ENCODE data around the gene GALNT8.
"Not testable (repeated sequence)": the region's sequence is repeated elsewhere in the genome, so short reads cannot be mapped to it uniquely, and the experiment has no call there.

Gene GALNT8, protein sequence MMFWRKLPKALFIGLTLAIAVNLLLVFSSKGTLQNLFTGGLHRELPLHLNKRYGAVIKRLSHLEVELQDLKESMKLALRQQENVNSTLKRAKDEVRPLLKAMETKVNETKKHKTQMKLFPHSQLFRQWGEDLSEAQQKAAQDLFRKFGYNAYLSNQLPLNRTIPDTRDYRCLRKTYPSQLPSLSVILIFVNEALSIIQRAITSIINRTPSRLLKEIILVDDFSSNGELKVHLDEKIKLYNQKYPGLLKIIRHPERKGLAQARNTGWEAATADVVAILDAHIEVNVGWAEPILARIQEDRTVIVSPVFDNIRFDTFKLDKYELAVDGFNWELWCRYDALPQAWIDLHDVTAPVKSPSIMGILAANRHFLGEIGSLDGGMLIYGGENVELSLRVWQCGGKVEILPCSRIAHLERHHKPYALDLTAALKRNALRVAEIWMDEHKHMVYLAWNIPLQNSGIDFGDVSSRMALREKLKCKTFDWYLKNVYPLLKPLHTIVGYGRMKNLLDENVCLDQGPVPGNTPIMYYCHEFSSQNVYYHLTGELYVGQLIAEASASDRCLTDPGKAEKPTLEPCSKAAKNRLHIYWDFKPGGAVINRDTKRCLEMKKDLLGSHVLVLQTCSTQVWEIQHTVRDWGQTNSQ

GRCh38 chr12:4719821-4720636 is at the start of gene GALNT8:
Gene GALNT8 (plus strand): TSS chr12:4720400. CDS start chr12:4720678, 278 bp downstream.
- no peak for DNase-seq (ENCODE audit: low read depth in 2 of 2)

DNA sequence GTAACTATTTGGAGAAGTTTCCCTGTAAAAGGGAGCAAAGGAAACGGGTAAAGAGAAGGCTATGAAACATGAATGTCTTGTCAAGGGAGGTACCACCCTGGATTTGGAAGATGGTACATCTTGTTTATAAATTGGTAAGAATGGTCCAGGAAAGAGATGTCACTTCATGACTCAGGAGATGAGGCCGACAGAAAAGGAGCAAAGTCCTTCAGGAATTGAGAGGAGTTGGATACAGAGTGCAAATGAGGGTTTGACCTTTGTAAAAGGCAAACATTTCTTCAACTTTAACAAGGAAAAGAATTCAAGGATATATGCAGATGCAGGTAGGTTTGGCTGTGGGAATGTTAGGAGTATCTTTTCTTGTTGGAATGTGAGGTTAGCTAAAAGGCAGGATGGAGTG is 40.5 kb upstream of the GALNT8 start:
- no peak for DNase-seq (ENCODE audit: low read depth in 2 of 2)

DNA sequence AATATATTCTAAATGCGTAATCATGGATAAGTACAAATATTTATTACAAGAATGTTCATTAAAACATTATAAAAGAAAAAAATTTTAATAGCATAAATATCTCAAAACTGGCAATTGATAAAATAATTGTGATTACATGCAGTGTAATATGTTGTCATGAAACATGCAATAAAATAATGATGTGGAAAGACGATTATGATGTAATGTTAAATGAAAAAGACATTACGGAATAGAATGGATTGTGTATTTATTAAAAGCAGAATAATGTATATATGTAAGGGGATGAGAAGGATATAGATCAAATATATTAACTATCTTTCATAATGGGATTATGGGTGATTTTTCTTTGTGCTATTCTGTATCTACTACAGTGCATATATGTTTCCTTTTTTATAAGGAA is 38.5 kb upstream of the GALNT8 start:
- no peak for DNase-seq (ENCODE audit: low read depth in 2 of 2)

DNA sequence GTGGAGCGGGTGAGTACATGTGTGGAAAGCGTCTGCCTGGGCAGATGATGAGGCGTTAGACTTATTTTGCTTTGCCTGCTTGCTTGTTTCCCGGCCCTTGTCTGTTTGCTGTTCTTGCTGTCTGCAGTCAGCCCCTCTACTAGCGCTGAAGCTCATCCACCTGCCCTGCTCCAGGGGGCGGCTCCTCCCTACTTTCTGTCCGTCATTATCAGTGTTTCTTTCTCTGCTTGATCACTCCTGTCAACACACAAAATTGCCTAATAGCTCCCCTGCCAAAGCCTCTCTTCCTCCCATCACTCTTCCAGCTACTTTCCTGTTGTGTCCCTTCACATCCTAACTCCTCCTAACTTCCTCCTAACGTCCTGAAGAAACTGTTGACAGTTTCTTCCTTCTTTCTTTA is 34.9 kb upstream of the GALNT8 start:
- DNase-seq (ENCODE audit: low read depth in 2 of 2): no peak

GRCh38 chr12:4690760-4691159 is 29.4 kb upstream of the GALNT8 start:
- DNase-seq (ENCODE audit: low read depth in 2 of 2): no peak

DNA sequence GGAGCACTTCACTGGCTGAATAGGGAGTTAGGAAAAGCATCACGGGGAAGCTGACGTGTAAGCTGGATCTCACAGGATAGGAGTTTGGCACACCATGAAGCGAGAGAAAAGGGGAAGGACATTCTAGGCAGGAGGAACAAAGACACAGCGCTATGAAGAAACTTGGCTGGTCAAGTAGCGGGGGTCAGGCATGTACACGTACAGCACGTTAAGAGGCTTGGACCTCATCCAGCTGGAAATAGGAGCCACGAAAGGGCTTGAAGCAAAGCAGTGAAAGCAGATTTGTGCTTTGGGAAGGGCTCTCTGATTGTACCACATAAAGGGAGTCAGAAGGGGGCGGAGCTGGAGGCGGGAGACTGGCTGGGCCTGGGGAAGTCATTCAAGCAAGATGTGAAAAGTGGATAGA is 19.6 kb upstream of the GALNT8 start:
- DNase-seq (ENCODE audit: low read depth in 2 of 2): no peak

DNA sequence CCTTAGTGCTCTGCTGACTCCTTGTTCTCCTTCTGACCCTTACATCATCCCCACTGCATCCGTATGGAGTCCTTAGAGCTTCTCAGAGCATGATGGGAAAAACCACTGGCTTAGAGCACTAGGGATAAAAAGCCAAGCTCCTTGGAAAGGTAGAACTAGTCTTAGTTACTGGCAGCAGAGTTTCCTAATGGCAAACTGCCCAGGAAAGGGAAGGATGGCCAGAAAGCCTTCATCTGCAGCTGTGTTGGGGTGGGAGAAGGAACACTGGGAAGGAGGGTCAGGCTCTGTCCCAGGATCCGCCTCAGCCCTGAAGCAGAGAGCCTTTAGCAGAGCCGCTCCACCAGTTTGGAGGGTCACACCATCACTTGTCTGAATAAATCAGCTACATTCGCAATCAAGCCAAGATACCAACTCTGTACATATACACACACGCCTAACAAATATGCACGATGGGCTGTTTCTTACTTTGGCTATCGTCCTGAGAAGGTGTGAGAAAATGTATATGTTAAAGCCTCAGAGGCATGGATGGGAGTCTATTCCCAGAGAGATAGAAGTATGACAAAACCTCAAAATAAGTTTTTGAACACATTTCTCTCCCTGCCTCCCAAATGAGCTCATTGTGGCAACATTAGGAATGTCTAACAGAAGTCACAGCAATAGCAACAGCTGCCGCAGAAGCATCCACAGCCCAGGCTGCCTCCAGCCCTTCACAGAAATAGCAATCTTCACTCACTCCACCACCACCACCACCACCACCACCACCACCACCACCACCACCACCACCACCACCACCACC is 18.6 kb upstream of the GALNT8 start:
- no peak for DNase-seq (ENCODE audit: low read depth in 2 of 2)

DNA sequence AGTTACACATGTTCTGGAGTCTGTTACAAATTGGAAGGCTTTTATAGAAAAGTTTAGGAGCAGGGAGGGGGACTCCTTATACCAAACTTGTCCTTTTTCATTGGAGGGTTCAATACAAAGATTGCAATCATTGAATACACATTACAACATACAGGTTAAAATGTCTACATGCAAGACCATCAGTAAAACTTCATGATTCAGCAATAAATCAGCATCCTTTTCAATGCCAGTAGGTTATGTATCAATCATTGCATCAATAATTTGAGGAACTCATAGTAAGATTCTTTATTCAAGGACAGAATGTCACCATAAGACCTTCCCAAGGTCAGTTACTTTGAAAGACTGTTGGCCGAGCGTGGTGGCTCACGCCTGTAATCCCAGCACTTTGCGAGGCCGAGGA is 16.5 kb upstream of the GALNT8 start:
- no peak for DNase-seq (ENCODE audit: low read depth in 2 of 2)

GRCh38 chr12:4705824-4706223 is 14.4 kb upstream of the GALNT8 start:
- no peak for DNase-seq (ENCODE audit: low read depth in 2 of 2)

- DNase-seq (ENCODE audit: low read depth in 2 of 2): no peak
Measured at GRCh38 chr12:4707306-4707705, 12.9 kb upstream of the GALNT8 start.

- no peak for DNase-seq (ENCODE audit: low read depth in 2 of 2)
Measured at GRCh38 chr12:4710113-4710512, 10.1 kb upstream of the GALNT8 start.

DNA sequence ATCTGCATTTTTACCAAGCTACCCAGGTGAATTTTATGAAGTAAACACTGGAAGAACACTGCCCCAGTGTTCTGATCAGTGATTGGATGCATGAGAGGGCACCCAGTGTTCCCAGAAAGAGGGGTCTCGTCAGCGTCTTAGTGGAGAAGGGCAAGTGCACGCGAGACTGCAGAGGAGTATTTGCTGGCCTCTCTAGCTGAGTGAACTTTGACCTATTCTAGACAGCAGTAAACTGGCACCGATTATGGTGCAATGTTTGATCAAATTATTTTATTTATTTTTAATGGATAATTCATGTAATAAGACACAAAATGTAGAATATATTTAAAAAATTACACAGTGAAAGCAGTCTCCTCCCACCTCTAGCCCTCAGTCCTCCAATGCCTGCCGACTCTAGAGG is 5.3 kb upstream of the GALNT8 start:
- no peak for DNase-seq (ENCODE audit: low read depth in 2 of 2)

GRCh38 chr12:4717806-4718205 is 2.4 kb upstream of the GALNT8 start:
- no peak for DNase-seq (ENCODE audit: low read depth in 2 of 2)

GRCh38 chr12:4720637-4720995 is 416 bp downstream of the GALNT8 start:
- DNase-seq (ENCODE audit: low read depth in 2 of 2): no peak

GRCh38 chr12:4721587-4721986 is 1.4 kb downstream of the GALNT8 start:
- not testable (repeated sequence) for DNase-seq (ENCODE audit: low read depth in 2 of 2)

DNA sequence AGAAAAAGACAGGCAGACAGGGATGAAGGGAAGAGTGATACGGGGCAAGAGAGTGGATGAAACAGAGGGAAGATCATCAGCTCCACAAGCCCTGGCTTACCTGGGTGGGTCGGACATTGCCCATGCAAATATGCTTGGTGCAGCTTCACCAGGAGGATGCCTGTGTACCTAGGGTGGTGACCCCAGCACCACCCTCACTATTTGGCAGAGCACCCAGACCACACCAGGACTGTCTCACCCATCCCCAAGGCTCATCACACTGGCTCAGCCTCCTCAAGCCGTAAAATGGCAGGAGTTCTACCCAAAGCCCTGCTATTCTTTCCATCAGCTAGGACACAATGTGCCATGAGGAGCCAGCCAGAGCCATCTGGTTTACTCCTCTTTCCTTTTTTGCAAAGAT is 3.0 kb downstream of the GALNT8 start:
- no peak for DNase-seq (ENCODE audit: low read depth in 2 of 2)

- DNase-seq (ENCODE audit: low read depth in 2 of 2): no peak
Measured at GRCh38 chr12:4725057-4725456, 4.9 kb downstream of the GALNT8 start.

DNA sequence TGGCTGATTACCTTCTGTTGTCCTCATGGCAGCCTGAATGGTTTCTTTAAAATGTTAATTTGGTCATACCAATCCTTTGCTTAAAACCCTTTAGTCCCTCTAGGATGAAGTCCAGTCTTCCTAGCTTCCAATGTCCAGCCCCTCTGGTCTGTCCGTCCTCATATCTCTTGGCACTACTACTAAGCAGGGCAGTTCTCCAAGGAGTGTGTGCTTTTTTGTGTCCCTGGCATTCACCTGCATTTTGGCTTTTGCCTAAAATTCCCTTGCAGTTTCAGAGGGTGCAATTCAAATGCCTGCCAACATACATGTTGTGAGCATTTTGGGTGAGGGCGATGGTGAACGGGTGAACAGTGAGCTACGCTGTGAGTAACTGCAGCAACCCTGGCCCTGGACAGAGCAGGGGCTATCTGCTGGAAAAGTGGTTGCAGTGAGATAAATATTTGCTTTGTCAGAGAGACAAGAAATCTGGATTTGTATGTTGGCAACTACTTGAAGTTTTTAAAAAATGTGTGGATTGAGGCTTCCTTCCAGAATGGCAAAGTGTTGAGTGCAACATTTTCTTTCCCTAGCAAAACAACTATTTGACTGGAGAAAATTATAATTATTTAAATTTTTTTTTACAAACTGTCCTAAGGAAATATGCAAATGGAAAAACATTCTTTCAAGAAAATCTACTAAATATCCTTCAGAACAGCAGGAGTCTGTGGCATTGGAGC is 14.6 kb downstream of the GALNT8 start:
- no peak for DNase-seq (ENCODE audit: low read depth in 2 of 2)

GRCh38 chr12:4736091-4736490 is 15.9 kb downstream of the GALNT8 start:
- DNase-seq (ENCODE audit: low read depth in 2 of 2): no peak

GRCh38 chr12:4738541-4738940 is 18.3 kb downstream of the GALNT8 start:
- no peak for DNase-seq (ENCODE audit: low read depth in 2 of 2)

GRCh38 chr12:4742416-4742970 is 22.3 kb downstream of the GALNT8 start:
- DNase-seq (ENCODE audit: low read depth in 2 of 2): no peak

Measured in stimulated activated CD8-positive, alpha-beta memory T cell treated with anti-CD3 and anti-CD28 coated beads, Interleukin-7, amount 100 ng/mL, for 4 hours (primary cell).